Gastrocnemius medialis (tissue), 4 donors: Measurements from ENCODE around the gene HLCS. TPM values are rescaled to one million over a fixed set of nuclear protein-coding genes. Genes with fewer than 3 reads are reported as not detected.

Source experiments
- ATAC-seq, 2 donors: fragments of 150-250 bp; one replicate each; pipeline ENCODE4 v1.9.1; 2016
- DNase-seq, 2 donors: peaks; one replicate each; pipeline ENCODE4 v3.0.0-alpha.2; 2019
- H3K27ac ChIP-seq, 4 donors: fragments of 200-600 bp; sonication (generic); 1 replicate in 1 of 4; 2 replicates in 3 of 4; pipeline ENCODE4 v1.5.1; 2016 to 2018; ENCODE audit warnings: mild to moderate bottlenecking in 2 of 4, moderate library complexity in 1 of 4
- H3K27me3 ChIP-seq, 3 donors: fragments of 200-600 bp; sonication (generic) in 2 of 3; 1 replicate in 1 of 3; 2 replicates in 2 of 3; pipeline versions ENCODE4 v1.5.1 to v1.6.0; 2016 to 2019; ENCODE audit warnings: mild to moderate bottlenecking in 1 of 3, moderate library complexity in 1 of 3
- H3K36me3 ChIP-seq, 2 donors: fragments of 200-600 bp; sonication (generic) in 1 of 2; one replicate each; pipeline ENCODE4 v1.5.1; 2017 to 2018
- H3K4me1 ChIP-seq, 2 donors: fragments of 200-600 bp; sonication (generic) in 1 of 2; one replicate each; pipeline ENCODE4 v1.5.1; 2016 to 2017; ENCODE audit warnings: mild to moderate bottlenecking in 2 of 2
- H3K4me3 ChIP-seq, 4 donors: fragments of 200-600 bp; sonication (generic) in 3 of 4; 1 replicate in 1 of 4; 2 replicates in 3 of 4; pipeline ENCODE4 v1.5.1; 2016 to 2019; ENCODE audit warnings: mild to moderate bottlenecking in 2 of 4
- H3K9me3 ChIP-seq, 3 donors: fragments of 200-600 bp; sonication (generic) in 2 of 3; 1 replicate in 1 of 3; 2 replicates in 2 of 3; pipeline ENCODE4 v1.5.1; 2016 to 2019
- POLR2A ChIP-seq, 2 donors: fragments of 450-650 bp; IDR thresholded peaks; one replicate each; pipeline ENCODE4 v1.6.1; 2017; ENCODE audit warnings: antibody characterized with exemption in 2 of 2, mild to moderate bottlenecking in 2 of 2, moderate library complexity in 2 of 2
- in situ Hi-C, 4 donors: fragments of 200-750 bp; cut with MboI; loops; one replicate each; pipeline versions ENCODE4 v1.15.0 to v1.8.0; 2017; ENCODE audit warnings: low sequenced_read_pairs in 4 of 4
- intact Hi-C: fragments of 100-400 bp; cut with DNase I; formaldehyde crosslinking; loops from one replicate; pipeline ENCODE4 v1.15.1; 2023; ENCODE audit warnings: low total_unique reads
- total RNA-seq, 4 donors: library from RNA; depleted of rRNA; stranded (reverse); fragments of >200 nt; gene quantifications; one replicate each; pipeline versions ENCODE4 v1.1.0 to v1.2.3, GENCODE V29; 2016
- TF ChIP-seq, protein P1 (sequence below), 5 experiments: fragments of 450-650 bp in 3 of 5; fragments of 200-600 bp in 2 of 5; sonication (generic) in 2 of 5; IDR thresholded peaks in 4 of 5; conservative IDR thresholded peaks in 1 of 5; 1 replicate in 4 of 5; 2 replicates in 1 of 5; pipeline ENCODE4 v1.5.1; 2016 to 2019; ENCODE audit warnings: antibody characterized with exemption in 5 of 5, mild to moderate bottlenecking in 3 of 5, moderate library complexity in 3 of 5

Gene HLCS
- total RNA-seq, 4 donors from 2014 or later: 10.6 to 18.4 (median 15.4) TPM

DNA sequence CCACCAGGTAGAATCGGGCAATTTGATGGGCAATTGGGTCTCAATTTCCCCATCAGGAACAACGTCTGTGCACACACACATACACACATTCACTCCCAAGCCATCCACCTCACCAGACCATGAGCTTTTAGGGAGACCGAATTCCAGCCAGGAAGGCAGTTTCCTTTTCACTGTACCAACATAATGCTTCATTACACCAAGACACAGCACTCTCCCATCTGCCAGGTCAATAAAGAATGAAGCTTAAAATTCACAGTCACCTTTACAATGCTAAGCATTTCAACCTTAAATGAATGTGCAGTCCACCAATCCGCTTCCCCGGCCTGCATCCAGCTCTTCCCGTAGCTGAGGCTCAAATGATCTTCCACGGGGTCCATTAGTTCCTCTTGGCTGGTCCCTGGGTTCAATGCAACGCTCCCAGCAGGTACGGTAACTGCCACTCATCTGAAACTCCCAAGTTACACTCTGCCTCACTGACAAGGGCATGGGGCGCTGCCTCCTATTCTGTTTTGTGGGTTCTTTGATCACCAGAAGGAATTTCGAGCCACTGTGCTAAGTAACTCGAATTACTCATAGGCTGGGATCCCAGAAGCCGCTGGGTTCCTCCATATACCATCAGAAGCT is 162.5 kb downstream of the HLCS start:
- no peak overlapping the region for H3K4me3 ChIP-seq
- no peaks in the 10 kb centered on the region for H3K27me3 ChIP-seq
- H3K4me1 ChIP-seq: no peaks in the 10 kb centered on the region
- TF ChIP-seq POLR2A (IDR thresholded peaks at IDR 0.05): no peak
- TF ChIP-seq, protein P1, sequence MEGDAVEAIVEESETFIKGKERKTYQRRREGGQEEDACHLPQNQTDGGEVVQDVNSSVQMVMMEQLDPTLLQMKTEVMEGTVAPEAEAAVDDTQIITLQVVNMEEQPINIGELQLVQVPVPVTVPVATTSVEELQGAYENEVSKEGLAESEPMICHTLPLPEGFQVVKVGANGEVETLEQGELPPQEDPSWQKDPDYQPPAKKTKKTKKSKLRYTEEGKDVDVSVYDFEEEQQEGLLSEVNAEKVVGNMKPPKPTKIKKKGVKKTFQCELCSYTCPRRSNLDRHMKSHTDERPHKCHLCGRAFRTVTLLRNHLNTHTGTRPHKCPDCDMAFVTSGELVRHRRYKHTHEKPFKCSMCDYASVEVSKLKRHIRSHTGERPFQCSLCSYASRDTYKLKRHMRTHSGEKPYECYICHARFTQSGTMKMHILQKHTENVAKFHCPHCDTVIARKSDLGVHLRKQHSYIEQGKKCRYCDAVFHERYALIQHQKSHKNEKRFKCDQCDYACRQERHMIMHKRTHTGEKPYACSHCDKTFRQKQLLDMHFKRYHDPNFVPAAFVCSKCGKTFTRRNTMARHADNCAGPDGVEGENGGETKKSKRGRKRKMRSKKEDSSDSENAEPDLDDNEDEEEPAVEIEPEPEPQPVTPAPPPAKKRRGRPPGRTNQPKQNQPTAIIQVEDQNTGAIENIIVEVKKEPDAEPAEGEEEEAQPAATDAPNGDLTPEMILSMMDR (IDR thresholded peaks at IDR 0.05 in 4 of 5, conservative IDR thresholded peaks at IDR 0.05 in 1 of 5): no peak
- DNase-seq: no peak
- ATAC-seq: no peak
- H3K36me3 ChIP-seq: no peaks in the 10 kb centered on the region
- no peak overlapping the region for H3K27ac ChIP-seq
- H3K9me3 ChIP-seq: no peaks in the 10 kb centered on the region
- in situ Hi-C loops (no loop called here), intact Hi-C loops (no loop called here)

DNA sequence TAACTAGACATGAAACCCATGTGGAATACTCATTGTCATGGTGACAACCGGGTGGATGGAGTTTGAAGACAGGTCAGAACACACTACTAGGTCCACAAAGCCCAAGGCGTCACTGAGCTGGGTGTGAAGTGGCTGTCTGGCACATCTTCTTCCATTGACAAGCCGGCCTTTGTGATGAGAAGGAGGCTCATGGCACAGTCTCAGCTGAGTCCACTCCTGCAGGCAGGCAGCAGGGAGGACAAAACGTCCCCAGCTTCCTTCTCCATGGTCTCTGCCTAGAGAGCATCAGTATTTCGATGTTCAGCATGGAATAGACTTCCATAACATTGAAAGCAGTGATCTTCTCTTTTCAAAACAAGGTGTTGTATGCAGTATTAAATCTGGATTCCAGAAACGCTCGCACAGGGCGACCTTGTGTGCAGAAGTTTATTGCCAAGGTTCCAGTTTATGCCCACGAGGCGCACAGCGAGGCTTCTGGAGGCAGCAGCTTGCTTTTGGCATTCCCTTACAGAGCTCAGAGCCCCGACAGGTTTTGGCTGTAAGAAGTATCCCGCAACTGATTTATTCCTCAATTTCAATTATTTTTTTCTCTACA is 163.3 kb downstream of the HLCS start:
- Histone ChIP-seq H3K9me3 (no peaks in the 10 kb centered on the region), H3K27me3 (no peaks in the 10 kb centered on the region), H3K4me3 (no peak overlapping the region), H3K27ac (no peak overlapping the region), H3K36me3 (no peaks in the 10 kb centered on the region), H3K4me1 (no peaks in the 10 kb centered on the region)
- TF ChIP-seq, protein P1 (IDR thresholded peaks at IDR 0.05 in 4 of 5, conservative IDR thresholded peaks at IDR 0.05 in 1 of 5): no peak
- no peak for TF ChIP-seq POLR2A (IDR thresholded peaks at IDR 0.05)
- DNase-seq: no peak
- no peak for ATAC-seq
- intact Hi-C loops: no loop called here
- in situ Hi-C loops: no loop called here

DNA sequence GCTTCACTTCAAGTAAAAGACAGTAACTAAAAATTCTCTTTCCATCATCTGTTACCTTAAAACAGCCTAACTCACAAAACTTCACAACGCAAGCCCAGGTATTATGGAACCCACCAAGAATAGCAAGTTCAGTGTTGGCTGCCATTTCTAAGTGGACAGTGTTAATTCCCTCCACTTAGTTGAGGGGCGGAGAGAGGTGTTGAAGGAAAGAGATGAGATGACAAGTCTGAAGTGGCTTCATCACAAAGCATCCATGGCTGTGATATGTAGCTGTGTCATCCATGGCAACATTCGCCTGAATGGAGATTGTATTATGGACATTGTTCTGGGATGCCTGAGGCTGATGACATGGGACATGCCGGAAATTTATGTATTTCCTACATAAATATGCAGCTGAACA is 165.7 kb downstream of the HLCS start:
- intact Hi-C loops: no loop called here
- no peaks in the 10 kb centered on the region for H3K27me3 ChIP-seq
- H3K9me3 ChIP-seq: no peaks in the 10 kb centered on the region
- in situ Hi-C loops: no loop called here
- no peaks in the 10 kb centered on the region for H3K36me3 ChIP-seq
- DNase-seq (no peak), ATAC-seq (no peak)
- no peak overlapping the region for H3K4me3 ChIP-seq
- no peak overlapping the region for H3K27ac ChIP-seq
- TF ChIP-seq, protein P1 (IDR thresholded peaks at IDR 0.05 in 4 of 5, conservative IDR thresholded peaks at IDR 0.05 in 1 of 5): no peak
- no peak for TF ChIP-seq POLR2A (IDR thresholded peaks at IDR 0.05)
- H3K4me1 ChIP-seq: no peaks in the 10 kb centered on the region

DNA sequence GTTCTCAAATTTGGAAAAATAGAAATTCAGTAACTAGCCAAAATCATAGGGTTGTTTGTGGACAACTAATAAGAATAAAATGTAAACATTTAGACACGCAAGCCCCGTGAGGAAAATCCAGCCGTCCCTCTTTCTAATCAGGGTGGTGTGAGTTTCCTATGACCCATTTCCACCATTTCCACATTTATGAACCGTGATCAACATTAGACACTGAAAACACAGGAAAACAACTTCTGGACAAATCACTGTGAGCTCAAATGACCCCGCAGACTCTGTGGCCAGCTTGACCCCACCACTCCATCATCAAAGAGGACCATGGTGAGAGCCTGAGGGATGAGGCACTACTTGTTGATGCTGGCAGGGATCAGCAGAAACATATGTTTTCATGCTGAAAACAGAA is 166.6 kb downstream of the HLCS start:
- no peak overlapping the region for H3K4me3 ChIP-seq
- no peaks in the 10 kb centered on the region for H3K36me3 ChIP-seq
- no peaks in the 10 kb centered on the region for H3K27me3 ChIP-seq
- ATAC-seq (no peak), DNase-seq (no peak)
- no peaks in the 10 kb centered on the region for H3K4me1 ChIP-seq
- no peak overlapping the region for H3K27ac ChIP-seq
- intact Hi-C loops: no loop called here
- TF ChIP-seq POLR2A (IDR thresholded peaks at IDR 0.05): no peak
- TF ChIP-seq, protein P1 (IDR thresholded peaks at IDR 0.05 in 4 of 5, conservative IDR thresholded peaks at IDR 0.05 in 1 of 5): no peak
- in situ Hi-C loops: no loop called here
- no peaks in the 10 kb centered on the region for H3K9me3 ChIP-seq
